Retinal pigment epithelial cell (primary cell): ENCODE data around the gene RAPGEF1.

Source experiments
- DNase-seq: peaks from one replicate; pipeline ENCODE4 v3.0.0-alpha.2; 2010; ENCODE audit warnings: low read depth
- H3K4me3 ChIP-seq: 2 replicates; pipeline ENCODE4 v1.5.1; 2011; ENCODE audit warnings: mild to moderate bottlenecking, low read length, control low read depth, moderate library complexity
- TF ChIP-seq, protein P1 (sequence below): conservative IDR thresholded peaks from 2 replicates; pipeline ENCODE4 v1.5.1; 2011; ENCODE audit warnings: low read depth, low read length, control low read depth, inconsistent platforms

RAPGEF1 gene

DNA sequence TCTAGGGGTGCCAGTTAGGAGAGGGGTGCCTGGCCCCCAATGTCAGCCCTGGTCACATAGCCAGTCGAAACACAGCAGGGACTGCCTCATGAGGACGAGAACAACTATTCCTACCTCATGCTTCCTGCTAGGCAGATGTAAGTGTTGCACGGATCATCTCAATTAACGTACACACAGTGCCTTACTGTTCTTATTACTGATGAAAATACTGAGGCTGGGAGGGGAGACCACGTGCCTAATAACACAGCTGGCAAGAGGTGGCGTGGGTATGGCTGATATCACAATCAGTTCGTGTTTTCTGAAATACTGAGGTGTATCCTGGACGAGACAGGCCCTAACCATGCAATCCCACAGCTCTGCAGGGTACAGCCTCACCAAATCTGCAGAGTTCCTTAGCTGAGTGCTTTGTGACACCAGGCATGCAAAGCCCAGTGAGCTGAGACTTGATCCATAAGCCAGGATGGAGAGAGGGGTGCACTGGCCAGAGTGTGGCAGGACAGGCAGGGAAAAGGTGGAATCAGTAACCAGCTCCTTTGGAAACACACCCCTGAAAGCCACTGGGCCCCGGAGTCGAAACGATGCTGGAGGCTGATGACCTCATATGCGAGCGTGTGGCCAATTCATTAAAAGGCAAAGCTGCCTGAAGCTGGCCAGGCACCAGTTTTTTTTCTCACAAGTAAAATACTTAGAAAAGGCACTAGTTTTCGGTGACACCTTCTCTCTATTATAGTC lies 130.6 kb downstream of the RAPGEF1 start:
- DNase-seq, result peak; percentile 47
- H3K4me3 ChIP-seq, result peak overlapping the region; percentile 22
- TF ChIP-seq, protein P1, sequence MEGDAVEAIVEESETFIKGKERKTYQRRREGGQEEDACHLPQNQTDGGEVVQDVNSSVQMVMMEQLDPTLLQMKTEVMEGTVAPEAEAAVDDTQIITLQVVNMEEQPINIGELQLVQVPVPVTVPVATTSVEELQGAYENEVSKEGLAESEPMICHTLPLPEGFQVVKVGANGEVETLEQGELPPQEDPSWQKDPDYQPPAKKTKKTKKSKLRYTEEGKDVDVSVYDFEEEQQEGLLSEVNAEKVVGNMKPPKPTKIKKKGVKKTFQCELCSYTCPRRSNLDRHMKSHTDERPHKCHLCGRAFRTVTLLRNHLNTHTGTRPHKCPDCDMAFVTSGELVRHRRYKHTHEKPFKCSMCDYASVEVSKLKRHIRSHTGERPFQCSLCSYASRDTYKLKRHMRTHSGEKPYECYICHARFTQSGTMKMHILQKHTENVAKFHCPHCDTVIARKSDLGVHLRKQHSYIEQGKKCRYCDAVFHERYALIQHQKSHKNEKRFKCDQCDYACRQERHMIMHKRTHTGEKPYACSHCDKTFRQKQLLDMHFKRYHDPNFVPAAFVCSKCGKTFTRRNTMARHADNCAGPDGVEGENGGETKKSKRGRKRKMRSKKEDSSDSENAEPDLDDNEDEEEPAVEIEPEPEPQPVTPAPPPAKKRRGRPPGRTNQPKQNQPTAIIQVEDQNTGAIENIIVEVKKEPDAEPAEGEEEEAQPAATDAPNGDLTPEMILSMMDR, result no peak

DNA sequence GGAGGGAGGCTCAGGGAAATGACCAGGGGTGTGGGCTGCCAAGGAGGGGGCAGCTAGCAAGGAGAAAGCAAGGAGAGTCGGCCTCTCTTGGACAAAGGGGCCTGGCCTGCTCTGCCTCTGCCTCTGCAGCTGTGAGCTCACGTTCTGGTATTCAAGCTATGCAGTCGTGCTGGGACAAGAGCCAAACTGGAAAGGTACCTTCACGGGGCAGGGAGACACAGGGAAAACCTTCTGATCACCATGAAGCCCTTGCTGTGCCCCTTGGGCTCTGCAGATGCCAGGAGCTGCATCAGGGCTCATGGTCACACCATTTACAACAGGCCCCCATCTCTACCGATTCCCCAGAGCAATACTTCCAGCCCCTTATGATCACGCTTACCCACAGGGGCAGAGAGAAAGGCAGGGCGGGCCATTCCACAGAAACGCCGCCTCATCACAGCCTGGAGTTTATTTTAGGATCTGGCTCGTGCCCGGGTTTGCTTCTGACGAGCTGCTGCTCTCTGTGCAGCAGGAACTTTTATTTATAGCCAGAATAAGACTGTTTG lies 131.3 kb downstream of the RAPGEF1 start:
- H3K4me3 ChIP-seq, result peak overlapping the region; percentile 22
- TF ChIP-seq, protein P1, result no peak
- peak; percentile 66 for DNase-seq

DNA sequence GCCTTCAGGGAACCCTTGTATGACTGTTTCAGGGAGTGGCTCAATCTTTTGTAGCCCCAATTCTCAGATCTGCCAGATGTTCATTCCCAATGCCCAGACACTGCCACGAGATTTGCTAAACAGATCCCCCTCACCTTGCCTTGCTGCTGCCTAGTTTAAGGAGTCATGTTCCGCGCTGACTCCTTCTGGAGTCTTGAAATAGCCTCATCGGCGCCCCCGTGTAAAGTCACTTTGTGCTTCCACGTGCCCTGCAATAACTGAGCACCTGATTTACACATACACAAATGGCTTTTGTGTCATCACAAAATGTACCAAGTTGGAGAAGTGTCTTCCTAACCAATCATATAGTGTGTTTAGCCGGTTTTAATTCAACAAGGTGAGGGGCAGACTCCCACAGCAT lies 132.3 kb downstream of the RAPGEF1 start:
- TF ChIP-seq, protein P1, result no peak
- no peak overlapping the region for H3K4me3 ChIP-seq
- no peak for DNase-seq

DNA sequence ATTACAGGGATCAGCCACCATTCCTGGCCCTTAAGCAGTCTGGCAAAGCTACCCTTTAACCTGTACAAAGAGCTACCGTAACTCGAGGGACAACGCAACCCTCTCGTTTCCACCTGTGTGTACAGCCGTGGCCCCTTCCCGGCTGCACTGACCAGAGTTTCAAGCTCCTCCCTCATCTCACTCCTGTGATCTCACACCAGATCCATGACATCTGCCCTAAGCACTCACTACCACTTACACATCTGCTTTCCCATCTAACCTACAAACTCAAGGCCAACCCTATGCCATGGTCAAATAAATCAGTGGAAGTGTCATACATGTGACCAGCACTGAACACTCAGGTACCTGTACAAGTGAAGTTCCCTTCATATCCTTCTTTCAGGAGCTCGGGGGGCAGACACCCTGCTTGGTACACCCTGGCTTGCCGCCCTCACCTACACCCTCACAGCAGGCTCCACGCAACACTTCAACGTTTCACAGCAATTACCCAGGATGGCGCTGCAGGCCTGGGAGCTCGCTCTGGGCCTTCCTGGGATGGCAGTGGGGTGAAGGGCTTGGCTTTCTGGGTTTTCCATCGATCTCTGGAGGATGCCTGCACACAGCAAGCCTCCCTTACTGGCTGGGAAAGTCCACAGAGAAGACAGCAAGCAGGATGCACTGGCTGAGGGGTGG lies 132.8 kb downstream of the RAPGEF1 start:
- DNase-seq, result no peak
- TF ChIP-seq, protein P1, result no peak
- H3K4me3 ChIP-seq, result no peak overlapping the region

DNA sequence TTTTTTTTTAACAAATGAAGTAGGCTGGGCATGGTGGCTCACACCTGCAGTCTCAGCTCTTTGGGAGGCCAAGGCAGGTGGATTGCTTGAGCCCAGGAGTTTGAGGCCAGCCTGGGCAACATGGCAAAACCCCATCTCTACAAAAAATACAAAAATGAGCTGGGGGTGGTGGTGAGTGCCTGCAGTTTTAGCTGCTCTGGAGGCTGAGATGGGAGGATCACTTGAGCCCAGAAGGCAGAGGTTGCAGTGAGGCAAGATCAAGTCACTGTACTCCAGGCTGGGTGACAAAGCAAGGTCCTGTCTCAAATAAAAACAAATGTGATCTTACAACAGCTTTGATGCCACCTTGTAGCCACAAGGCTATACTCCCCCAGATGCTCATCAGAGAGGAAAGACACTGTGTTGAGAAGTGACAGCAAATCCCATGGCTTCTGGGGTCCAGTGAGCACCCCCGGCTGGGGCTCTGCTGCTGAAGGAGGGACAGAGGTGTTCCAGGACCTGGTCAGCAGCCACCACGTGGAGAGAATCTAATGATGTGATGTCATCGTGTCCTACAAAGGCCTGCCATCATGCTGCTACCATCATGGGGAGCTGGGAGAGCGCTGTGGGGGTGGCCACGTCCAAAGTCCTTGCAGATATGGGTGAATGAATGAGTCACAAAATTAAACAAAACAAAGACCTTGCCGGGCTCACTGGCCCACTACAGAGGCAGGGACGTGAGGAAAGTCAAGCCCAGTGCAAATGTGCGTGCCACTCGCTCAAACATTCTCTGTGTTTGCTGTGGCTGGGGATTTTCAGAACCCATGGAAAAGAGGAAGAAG lies 133.9 kb downstream of the RAPGEF1 start:
- TF ChIP-seq, protein P1, result no peak
- DNase-seq, result no peak
- H3K4me3 ChIP-seq, result no peak overlapping the region

DNA sequence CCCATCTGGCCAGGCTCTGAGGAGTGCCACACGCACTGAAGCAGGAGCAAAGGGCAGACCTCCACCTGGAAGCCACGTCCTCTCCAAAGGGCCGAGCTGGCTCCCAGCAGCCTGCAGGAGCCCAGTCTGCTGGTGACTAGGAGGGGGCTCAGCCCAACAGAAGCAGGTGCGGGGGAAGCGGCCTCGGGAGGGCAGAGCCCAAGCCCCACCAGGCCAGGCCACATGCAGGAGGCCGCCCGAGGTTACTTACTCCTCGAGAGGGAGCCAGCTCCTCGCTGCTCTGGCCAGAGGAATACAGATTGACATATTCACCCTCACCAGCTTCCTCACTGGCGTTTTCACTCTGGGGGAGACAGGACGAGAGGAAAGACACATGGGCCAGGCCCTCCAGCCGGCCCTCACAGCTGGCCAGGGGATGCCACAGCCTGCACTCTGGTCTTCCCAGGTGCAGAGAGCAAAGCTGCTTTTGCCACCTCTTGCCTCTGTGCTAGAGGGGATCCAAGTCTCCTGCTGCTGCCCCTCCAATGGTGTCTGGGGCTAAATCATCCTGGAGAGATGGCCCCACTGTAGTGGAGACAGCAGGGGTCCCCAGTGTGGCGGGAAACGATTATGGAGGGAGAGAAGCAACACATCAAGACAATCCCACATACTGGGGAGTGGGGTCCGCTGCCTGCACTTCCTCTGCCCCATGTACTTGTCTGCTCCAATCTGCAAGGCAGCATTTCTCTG lies 136.0 kb downstream of the RAPGEF1 start:
- no peak for DNase-seq
- H3K4me3 ChIP-seq, result no peak overlapping the region
- TF ChIP-seq, protein P1, result no peak
